Endodermal cell (in vitro differentiated cells): ENCODE results near the gene PLEKHM3. TPM values are rescaled to one million over a fixed set of nuclear protein-coding genes. Genes with fewer than 3 reads are reported as not detected.

Experiments used
- DNase-seq: peaks from one replicate; pipeline ENCODE4 v3.0.0-alpha.2; 2017
- H3K27ac ChIP-seq: 2 replicates; pipeline ENCODE4 v1.5.1; 2013; ENCODE audit warnings: mild to moderate bottlenecking, low read depth, low read length, moderate library complexity
- H3K27me3 ChIP-seq: 2 replicates; pipeline ENCODE4 v1.6.1; 2013; ENCODE audit warnings: mild to moderate bottlenecking, low read length, moderate library complexity; ENCODE audit not compliant: insufficient read depth, control insufficient read depth, poor library complexity, severe bottlenecking
- H3K36me3 ChIP-seq: 2 replicates; pipeline ENCODE4 v1.7.0; 2013; ENCODE audit warnings: mild to moderate bottlenecking, low read length, moderate library complexity; ENCODE audit not compliant: control insufficient read depth, insufficient read depth
- H3K4me1 ChIP-seq: one replicate; pipeline ENCODE4 v1.7.0; 2013; ENCODE audit warnings: low read length; ENCODE audit not compliant: control insufficient read depth, insufficient read depth
- H3K4me3 ChIP-seq: 2 replicates; pipeline ENCODE4 v1.5.1; 2013; ENCODE audit warnings: mild to moderate bottlenecking, low read length, moderate library complexity
- H3K9ac ChIP-seq: 2 replicates; pipeline ENCODE4 v1.6.1; 2013; ENCODE audit warnings: mild to moderate bottlenecking, low read length, moderate library complexity; ENCODE audit not compliant: poor library complexity, severe bottlenecking; ENCODE audit errors: extremely low read depth
- H3K9me3 ChIP-seq: 2 replicates; pipeline ENCODE4 v1.6.1; 2013; ENCODE audit warnings: mild to moderate bottlenecking, low read length, moderate library complexity; ENCODE audit not compliant: control insufficient read depth
- H3K27ac Mint-ChIP-seq: 2 replicates; pipeline ENCODE4 v1.8.0; 2020; ENCODE audit warnings: mixed read lengths
- H3K27me3 Mint-ChIP-seq: 2 replicates; pipeline ENCODE4 v1.8.0; 2021; ENCODE audit warnings: mild to moderate bottlenecking, mixed read lengths; ENCODE audit not compliant: insufficient read depth
- H3K36me3 Mint-ChIP-seq: 2 replicates; pipeline ENCODE4 v1.8.0; 2020; ENCODE audit warnings: low read depth, mixed read lengths
- H3K4me1 Mint-ChIP-seq: 2 replicates; pipeline ENCODE4 v1.8.0; 2020; ENCODE audit warnings: mixed read lengths
- H3K4me3 Mint-ChIP-seq: 2 replicates; pipeline ENCODE4 v1.8.0; 2020; ENCODE audit warnings: mild to moderate bottlenecking, moderate library complexity, mixed read lengths
- H3K9me3 Mint-ChIP-seq: 2 replicates; pipeline ENCODE4 v1.8.0; 2020; ENCODE audit warnings: mild to moderate bottlenecking, mixed read lengths
- WGBS, 2 experiments: methylation state at CpG; one replicate each; pipeline versions ENCODE4 v1.1.5 to v1.1.7; 2013; ENCODE audit warnings: missing lambda C conversion rate in 2 of 2, mixed read lengths in 1 of 2; ENCODE audit not compliant: insufficient coverage in 1 of 2, insufficient read length in 1 of 2; 5-methylcytosine and 5-hydroxymethylcytosine counted together
- total RNA-seq, 2 donors: library from RNA; stranded (reverse); fragmentation: NEBNext Ultra II Directional in 1 of 2; extraction: Animal tissue kit (Norgen Biotek cat#: 25700) in 1 of 2; gene quantifications; 2 replicates in 1 of 2; 3 replicates in 1 of 2; pipeline ENCODE4 v1.2.1, GENCODE V29; 2021
- TF ChIP-seq, protein P1 (sequence below): fragments of 200-600 bp; sonication (generic); conservative IDR thresholded peaks from 2 replicates; pipeline ENCODE4 v1.5.0; 2021; ENCODE audit warnings: antibody characterized with exemption, mild to moderate bottlenecking

The PLEKHM3 gene
- total RNA-seq, 2 donors from 2014 or later = 13.3 to 17.9 TPM

DNA sequence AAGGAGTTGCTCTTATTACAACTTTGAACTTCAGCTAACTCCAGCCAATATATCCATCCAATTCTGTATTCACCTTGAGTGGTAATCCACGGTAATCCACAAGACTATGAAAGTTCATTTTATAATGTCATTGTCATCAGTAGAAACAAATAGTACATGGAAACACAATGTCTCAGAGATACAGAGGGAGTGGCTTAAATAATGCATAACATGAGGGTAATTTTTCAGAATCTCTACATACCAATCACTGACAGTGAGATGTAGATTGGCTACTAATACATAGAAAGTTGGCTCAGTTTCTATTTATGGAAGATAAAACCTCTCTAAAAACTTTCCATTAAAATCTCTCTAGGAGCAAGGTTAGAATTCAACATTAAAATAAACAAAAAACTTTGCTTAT is 93.2 kb downstream of the PLEKHM3 start:
- Mint-ChIP-seq H3K9me3 (no peaks in the 10 kb centered on the region), H3K27ac (no peak overlapping the region), H3K4me1 (peaks cover 31% of the 10 kb centered on the region), H3K4me3 (no peak overlapping the region), H3K27me3 (no peaks in the 10 kb centered on the region), H3K36me3 (peaks cover 17% of the 10 kb centered on the region)
- Histone ChIP-seq H3K9me3 (no peaks in the 10 kb centered on the region), H3K4me1 (peaks cover 6% of the 10 kb centered on the region), H3K27me3 (no peaks in the 10 kb centered on the region), H3K9ac (no peak overlapping the region), H3K27ac (no peak overlapping the region), H3K36me3 (peaks cover 5% of the 10 kb centered on the region), H3K4me3 (no peak overlapping the region)
- DNase-seq = no peak
- 100% methylated on average over 1 of the region's 1 CpG for WGBS, 2 experiments
- TF ChIP-seq, protein P1, sequence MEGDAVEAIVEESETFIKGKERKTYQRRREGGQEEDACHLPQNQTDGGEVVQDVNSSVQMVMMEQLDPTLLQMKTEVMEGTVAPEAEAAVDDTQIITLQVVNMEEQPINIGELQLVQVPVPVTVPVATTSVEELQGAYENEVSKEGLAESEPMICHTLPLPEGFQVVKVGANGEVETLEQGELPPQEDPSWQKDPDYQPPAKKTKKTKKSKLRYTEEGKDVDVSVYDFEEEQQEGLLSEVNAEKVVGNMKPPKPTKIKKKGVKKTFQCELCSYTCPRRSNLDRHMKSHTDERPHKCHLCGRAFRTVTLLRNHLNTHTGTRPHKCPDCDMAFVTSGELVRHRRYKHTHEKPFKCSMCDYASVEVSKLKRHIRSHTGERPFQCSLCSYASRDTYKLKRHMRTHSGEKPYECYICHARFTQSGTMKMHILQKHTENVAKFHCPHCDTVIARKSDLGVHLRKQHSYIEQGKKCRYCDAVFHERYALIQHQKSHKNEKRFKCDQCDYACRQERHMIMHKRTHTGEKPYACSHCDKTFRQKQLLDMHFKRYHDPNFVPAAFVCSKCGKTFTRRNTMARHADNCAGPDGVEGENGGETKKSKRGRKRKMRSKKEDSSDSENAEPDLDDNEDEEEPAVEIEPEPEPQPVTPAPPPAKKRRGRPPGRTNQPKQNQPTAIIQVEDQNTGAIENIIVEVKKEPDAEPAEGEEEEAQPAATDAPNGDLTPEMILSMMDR = no peak

DNA sequence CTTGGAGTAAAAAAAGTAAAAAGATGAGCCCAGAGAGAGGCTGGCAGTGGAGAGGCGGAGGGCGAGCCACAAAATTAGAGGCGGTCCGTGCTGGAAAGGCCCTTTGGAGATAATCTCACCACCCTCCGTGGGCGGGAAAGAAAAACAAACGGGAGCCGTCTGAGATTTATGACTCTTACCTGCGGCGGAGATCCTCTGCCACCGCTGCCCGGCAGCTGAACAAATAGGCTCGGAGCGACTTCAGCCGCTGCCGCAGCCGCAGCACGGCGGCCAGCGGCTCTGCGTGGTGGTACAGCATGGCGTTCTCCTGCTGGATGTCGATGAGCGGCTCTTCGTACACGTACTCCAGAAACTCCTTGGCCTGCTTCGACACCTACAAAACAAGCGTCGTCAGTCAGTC is 94.6 kb downstream of the PLEKHM3 start:
- H3K27ac Mint-ChIP-seq = no peak overlapping the region
- DNase-seq = no peak
- H3K4me3 ChIP-seq = no peak overlapping the region
- peaks cover 17% of the 10 kb centered on the region for H3K36me3 Mint-ChIP-seq
- peaks cover 39% of the 10 kb centered on the region for H3K4me1 Mint-ChIP-seq
- no peak overlapping the region for H3K9ac ChIP-seq
- peaks cover 5% of the 10 kb centered on the region for H3K36me3 ChIP-seq
- no peaks in the 10 kb centered on the region for H3K9me3 ChIP-seq
- no peaks in the 10 kb centered on the region for H3K9me3 Mint-ChIP-seq
- H3K27me3 ChIP-seq = no peaks in the 10 kb centered on the region
- no peak overlapping the region for H3K4me3 Mint-ChIP-seq
- 93 to 95% methylated on average over 29 of the region's 29 CpGs for WGBS, 2 experiments
- H3K27ac ChIP-seq = no peak overlapping the region
- no peaks in the 10 kb centered on the region for H3K27me3 Mint-ChIP-seq
- peaks cover 6% of the 10 kb centered on the region for H3K4me1 ChIP-seq
- TF ChIP-seq, protein P1 = no peak

DNA sequence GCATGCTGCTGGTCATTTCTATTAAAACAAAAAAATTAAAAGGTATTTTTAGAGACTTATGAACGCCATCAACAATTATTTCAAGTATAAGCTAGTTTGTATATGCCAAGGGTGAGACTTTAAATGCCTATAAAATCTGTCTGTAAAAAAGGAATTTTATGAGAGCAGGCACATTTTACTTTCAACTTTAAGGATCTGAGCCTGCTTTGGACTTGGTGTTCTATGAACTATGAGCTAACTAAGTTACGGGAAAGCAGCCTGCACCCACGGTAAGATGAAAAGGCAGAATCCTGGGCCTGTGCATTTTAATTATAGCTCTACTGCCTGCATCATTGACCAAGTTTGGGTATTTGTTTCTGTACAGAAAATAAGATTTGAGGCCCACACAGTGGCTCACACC is 95.4 kb downstream of the PLEKHM3 start:
- Histone ChIP-seq H3K27me3 (no peaks in the 10 kb centered on the region), H3K4me3 (no peak overlapping the region), H3K27ac (no peak overlapping the region), H3K9me3 (no peaks in the 10 kb centered on the region), H3K36me3 (peaks cover 5% of the 10 kb centered on the region), H3K4me1 (peaks cover 4% of the 10 kb centered on the region), H3K9ac (no peak overlapping the region)
- no peak overlapping the region for H3K27ac Mint-ChIP-seq
- H3K4me3 Mint-ChIP-seq = no peak overlapping the region
- H3K9me3 Mint-ChIP-seq = no peaks in the 10 kb centered on the region
- H3K27me3 Mint-ChIP-seq = no peaks in the 10 kb centered on the region
- peaks cover 40% of the 10 kb centered on the region for H3K4me1 Mint-ChIP-seq
- DNase-seq = no peak
- 79 to 94% methylated on average over 2 to 3 of the region's 3 CpGs for WGBS, 2 experiments
- TF ChIP-seq, protein P1 = no peak
- H3K36me3 Mint-ChIP-seq = peaks cover 18% of the 10 kb centered on the region
